ENCODE results near the gene MOK.

GRCh38 chr14:102277874-102278630 is 26.9 kb downstream of the MOK start:
- TF ChIP-seq CTCF (IDR thresholded peaks at IDR 0.05; ENCODE audit: insufficient read depth, low read length, poor library complexity, severe bottlenecking) (no peak), EZH2phosphoT487 (conservative IDR thresholded peaks at IDR 0.05; ENCODE audit: low read length) (no peak)

All from SU-DHL-6 (cell line).